WTC11 (cell line): Measurements from ENCODE around the gene MARK3. TPM values are rescaled to one million over a fixed set of nuclear protein-coding genes. Genes with fewer than 3 reads are reported as not detected.

Experiments
- E2F1 ChIP-seq: sonication (generic); formaldehyde crosslinking; IDR thresholded peaks from 2 replicates; pipeline ENCODE4 v1.8.0; 2022; ENCODE audit warnings: mild to moderate bottlenecking, missing genetic modification reagents
- EMX1 ChIP-seq: fragments of 250-450 bp; sonication (Bioruptor Pico); IDR thresholded peaks from 2 replicates; pipeline ENCODE4 v1.8.0; 2021; ENCODE audit warnings: mild to moderate bottlenecking
- GRHL2 ChIP-seq: fragments of 250-450 bp; sonication (Bioruptor Pico); IDR thresholded peaks from 2 replicates; pipeline ENCODE4 v1.8.0; 2022; ENCODE audit warnings: mild to moderate bottlenecking, moderate library complexity; ENCODE audit not compliant: insufficient replicate concordance, severe bottlenecking
- SMAD3 ChIP-seq: sonication (generic); formaldehyde crosslinking; IDR thresholded peaks from 2 replicates; pipeline ENCODE4 v1.8.0; 2022; ENCODE audit warnings: missing genetic modification reagents, mild to moderate bottlenecking, borderline replicate concordance
- SP1 ChIP-seq: sonication (generic); formaldehyde crosslinking; conservative IDR thresholded peaks from 2 replicates; pipeline ENCODE4 v1.8.1; 2022; ENCODE audit warnings: missing genetic modification reagents
- STAT6 ChIP-seq: sonication (generic); formaldehyde crosslinking; conservative IDR thresholded peaks from 2 replicates; pipeline ENCODE4 v1.8.1; 2023; ENCODE audit warnings: mild to moderate bottlenecking, low read depth, missing genetic modification reagents, moderate library complexity
- TEAD1 ChIP-seq: sonication (generic); formaldehyde crosslinking; IDR thresholded peaks from 2 replicates; pipeline ENCODE4 v1.8.0; 2022; ENCODE audit warnings: mild to moderate bottlenecking, missing genetic modification reagents
- ZBTB21 ChIP-seq: sonication (generic); formaldehyde crosslinking; IDR thresholded peaks from 2 replicates; pipeline ENCODE4 v1.8.1; 2023; ENCODE audit warnings: mild to moderate bottlenecking, missing genetic modification reagents, borderline replicate concordance
- total RNA-seq: library from RNA; stranded (reverse); gene quantifications from 3 replicates; pipeline ENCODE4 v1.2.3, GENCODE V29; 2021
- TF ChIP-seq, protein P1 (sequence below): fragments of 250-450 bp; sonication (Bioruptor Pico); conservative IDR thresholded peaks from 2 replicates; pipeline ENCODE4 v1.9.0; 2021; ENCODE audit warnings: mild to moderate bottlenecking
- TF ChIP-seq, protein P2 (sequence below): sonication (generic); formaldehyde crosslinking; IDR thresholded peaks from 2 replicates; pipeline ENCODE4 v1.8.1; 2022; ENCODE audit warnings: missing genetic modification reagents, borderline replicate concordance
- TF ChIP-seq, protein P3 (sequence below): fragments of 250-450 bp; sonication (Bioruptor Pico); IDR thresholded peaks from 2 replicates; pipeline ENCODE4 v1.9.0; 2021; ENCODE audit warnings: mild to moderate bottlenecking, borderline replicate concordance
- TF ChIP-seq, protein P4 (sequence below): fragments of 250-450 bp; sonication (Bioruptor Pico); IDR thresholded peaks from 2 replicates; pipeline ENCODE4 v1.9.0; 2021; ENCODE audit warnings: mild to moderate bottlenecking

MARK3 gene
- total RNA-seq, 1 experiment from 2014 or later, result 93.7 TPM

- TF ChIP-seq, protein P1, sequence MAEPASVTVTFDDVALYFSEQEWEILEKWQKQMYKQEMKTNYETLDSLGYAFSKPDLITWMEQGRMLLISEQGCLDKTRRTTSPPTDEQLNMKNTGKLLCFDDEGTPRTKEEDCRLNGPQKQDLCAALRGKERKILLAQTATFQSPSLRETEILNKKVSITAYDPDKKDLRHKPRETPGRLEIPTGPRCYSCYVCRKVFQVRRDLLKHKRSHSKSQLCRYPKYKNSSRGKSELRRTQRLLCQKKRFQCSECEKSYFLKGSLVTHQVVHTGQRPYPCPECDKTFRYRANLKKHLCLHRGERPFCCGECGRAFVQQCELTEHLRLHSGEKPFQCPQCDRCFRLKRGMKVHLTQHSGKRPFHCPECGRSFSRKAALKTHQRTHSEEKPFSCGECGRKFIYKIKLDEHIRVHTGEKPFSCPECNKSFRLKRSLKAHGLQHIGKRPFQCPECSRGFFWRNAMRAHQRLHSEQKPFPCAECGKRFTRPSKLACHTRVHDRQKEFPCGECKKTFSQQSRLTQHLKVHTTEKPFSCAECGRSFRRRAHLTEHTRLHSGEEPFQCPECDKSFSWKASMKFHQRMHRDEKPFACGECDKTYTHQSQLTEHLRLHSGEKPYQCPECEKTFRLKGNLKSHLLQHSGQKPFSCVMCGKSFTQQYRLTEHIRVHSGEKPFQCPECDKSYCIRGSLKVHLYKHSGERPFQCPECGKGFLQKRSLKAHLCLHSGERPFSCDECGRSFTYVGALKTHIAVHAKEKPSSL, result no peak
- no peak for TF ChIP-seq TEAD1 (CRISPR knock-in tag)
- TF ChIP-seq, protein P2, sequence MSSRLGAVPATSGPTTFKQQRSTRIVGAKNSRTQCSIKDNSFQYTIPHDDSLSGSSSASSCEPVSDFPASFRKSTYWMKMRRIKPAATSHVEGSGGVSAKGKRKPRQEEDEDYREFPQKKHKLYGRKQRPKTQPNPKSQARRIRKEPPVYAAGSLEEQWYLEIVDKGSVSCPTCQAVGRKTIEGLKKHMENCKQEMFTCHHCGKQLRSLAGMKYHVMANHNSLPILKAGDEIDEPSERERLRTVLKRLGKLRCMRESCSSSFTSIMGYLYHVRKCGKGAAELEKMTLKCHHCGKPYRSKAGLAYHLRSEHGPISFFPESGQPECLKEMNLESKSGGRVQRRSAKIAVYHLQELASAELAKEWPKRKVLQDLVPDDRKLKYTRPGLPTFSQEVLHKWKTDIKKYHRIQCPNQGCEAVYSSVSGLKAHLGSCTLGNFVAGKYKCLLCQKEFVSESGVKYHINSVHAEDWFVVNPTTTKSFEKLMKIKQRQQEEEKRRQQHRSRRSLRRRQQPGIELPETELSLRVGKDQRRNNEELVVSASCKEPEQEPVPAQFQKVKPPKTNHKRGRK (CRISPR knock-in tag), result no peak
- TF ChIP-seq SMAD3, result no peak
- no peak for TF ChIP-seq EMX1 (CRISPR knock-in tag)
- TF ChIP-seq, protein P3, sequence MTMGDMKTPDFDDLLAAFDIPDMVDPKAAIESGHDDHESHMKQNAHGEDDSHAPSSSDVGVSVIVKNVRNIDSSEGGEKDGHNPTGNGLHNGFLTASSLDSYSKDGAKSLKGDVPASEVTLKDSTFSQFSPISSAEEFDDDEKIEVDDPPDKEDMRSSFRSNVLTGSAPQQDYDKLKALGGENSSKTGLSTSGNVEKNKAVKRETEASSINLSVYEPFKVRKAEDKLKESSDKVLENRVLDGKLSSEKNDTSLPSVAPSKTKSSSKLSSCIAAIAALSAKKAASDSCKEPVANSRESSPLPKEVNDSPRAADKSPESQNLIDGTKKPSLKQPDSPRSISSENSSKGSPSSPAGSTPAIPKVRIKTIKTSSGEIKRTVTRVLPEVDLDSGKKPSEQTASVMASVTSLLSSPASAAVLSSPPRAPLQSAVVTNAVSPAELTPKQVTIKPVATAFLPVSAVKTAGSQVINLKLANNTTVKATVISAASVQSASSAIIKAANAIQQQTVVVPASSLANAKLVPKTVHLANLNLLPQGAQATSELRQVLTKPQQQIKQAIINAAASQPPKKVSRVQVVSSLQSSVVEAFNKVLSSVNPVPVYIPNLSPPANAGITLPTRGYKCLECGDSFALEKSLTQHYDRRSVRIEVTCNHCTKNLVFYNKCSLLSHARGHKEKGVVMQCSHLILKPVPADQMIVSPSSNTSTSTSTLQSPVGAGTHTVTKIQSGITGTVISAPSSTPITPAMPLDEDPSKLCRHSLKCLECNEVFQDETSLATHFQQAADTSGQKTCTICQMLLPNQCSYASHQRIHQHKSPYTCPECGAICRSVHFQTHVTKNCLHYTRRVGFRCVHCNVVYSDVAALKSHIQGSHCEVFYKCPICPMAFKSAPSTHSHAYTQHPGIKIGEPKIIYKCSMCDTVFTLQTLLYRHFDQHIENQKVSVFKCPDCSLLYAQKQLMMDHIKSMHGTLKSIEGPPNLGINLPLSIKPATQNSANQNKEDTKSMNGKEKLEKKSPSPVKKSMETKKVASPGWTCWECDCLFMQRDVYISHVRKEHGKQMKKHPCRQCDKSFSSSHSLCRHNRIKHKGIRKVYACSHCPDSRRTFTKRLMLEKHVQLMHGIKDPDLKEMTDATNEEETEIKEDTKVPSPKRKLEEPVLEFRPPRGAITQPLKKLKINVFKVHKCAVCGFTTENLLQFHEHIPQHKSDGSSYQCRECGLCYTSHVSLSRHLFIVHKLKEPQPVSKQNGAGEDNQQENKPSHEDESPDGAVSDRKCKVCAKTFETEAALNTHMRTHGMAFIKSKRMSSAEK, result no peak
- no peak for TF ChIP-seq ZBTB21 (CRISPR knock-in tag)
- no peak for TF ChIP-seq GRHL2 (CRISPR knock-in tag)
- TF ChIP-seq, protein P4, sequence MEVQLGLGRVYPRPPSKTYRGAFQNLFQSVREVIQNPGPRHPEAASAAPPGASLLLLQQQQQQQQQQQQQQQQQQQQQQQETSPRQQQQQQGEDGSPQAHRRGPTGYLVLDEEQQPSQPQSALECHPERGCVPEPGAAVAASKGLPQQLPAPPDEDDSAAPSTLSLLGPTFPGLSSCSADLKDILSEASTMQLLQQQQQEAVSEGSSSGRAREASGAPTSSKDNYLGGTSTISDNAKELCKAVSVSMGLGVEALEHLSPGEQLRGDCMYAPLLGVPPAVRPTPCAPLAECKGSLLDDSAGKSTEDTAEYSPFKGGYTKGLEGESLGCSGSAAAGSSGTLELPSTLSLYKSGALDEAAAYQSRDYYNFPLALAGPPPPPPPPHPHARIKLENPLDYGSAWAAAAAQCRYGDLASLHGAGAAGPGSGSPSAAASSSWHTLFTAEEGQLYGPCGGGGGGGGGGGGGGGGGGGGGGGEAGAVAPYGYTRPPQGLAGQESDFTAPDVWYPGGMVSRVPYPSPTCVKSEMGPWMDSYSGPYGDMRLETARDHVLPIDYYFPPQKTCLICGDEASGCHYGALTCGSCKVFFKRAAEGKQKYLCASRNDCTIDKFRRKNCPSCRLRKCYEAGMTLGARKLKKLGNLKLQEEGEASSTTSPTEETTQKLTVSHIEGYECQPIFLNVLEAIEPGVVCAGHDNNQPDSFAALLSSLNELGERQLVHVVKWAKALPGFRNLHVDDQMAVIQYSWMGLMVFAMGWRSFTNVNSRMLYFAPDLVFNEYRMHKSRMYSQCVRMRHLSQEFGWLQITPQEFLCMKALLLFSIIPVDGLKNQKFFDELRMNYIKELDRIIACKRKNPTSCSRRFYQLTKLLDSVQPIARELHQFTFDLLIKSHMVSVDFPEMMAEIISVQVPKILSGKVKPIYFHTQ (CRISPR knock-in tag), result no peak
- no peak for TF ChIP-seq STAT6
- TF ChIP-seq SP1 (CRISPR knock-in tag), result no peak
- no peak for TF ChIP-seq E2F1 (CRISPR knock-in tag)
- TF ChIP-seq, all 79 proteins: peak for 0
These were observed 138.3 kb downstream of the MARK3 start (continued) for GRCh38 chr14:103523575-103523954.
